Measurements from ENCODE around the gene THSD1. TPM values are rescaled to one million over a fixed set of nuclear protein-coding genes. Genes with fewer than 3 reads are reported as not detected.

Gene THSD1
- total and polyA plus RNA-seq, 2 donors (not counting 1 experiment from before 2014, with no cell fraction given): 0.34 to 0.58 TPM

- intact Hi-C loops (cut with micrococcal nuclease): loop anchor here (1.0 to 10.0 kb wide), 8 partner anchors 106 to 996 kb away; partner anchors contain the start of genes ALG11, INTS6, SUGT1 and WDFY2
- Histone ChIP-seq H3K4me3 (ENCODE audit: control extremely low read depth in 1 of 5, extremely low read depth in 1 of 5, insufficient read depth in 1 of 5, low read depth in 2 of 5, low read length in 4 of 5) (peak overlapping the region; percentile 74 to 95 (median 82)), H3K9me3 (ENCODE audit: control extremely low read depth in 1 of 3, control insufficient read depth in 2 of 3, insufficient read depth in 1 of 3, low read length in 2 of 3) (no peaks in the 10 kb centered on the region), H3K79me2 (ENCODE audit: control insufficient read depth, insufficient read depth, low read length) (peaks cover 50% of the 10 kb centered on the region), H3K4me1 (ENCODE audit: control insufficient read depth in 2 of 2, insufficient read depth in 2 of 2, low read length in 2 of 2) (peaks cover 24 to 31% of the 10 kb centered on the region in 2 donors), H3K36me3 (replicated peaks in 1 of 2; ENCODE audit: control extremely low read depth in 1 of 2, control insufficient read depth in 1 of 2, extremely low read depth in 1 of 2, insufficient read depth in 2 of 2, low read length in 1 of 2) (peaks cover 0 to 6% of the 10 kb centered on the region in 2 experiments), H3K9ac (ENCODE audit: low read length) (peak overlapping the region; percentile 86), H4K20me1 (ENCODE audit: control insufficient read depth, insufficient read depth, low read length, poor library complexity, severe bottlenecking) (peaks cover 11% of the 10 kb centered on the region), H3K27me3 (replicated peaks in 1 of 4; ENCODE audit: control extremely low read depth in 1 of 4, control insufficient read depth in 3 of 4, insufficient read depth in 4 of 4, low read length in 3 of 4) (no peaks in the 10 kb centered on the region), H3K27ac (ENCODE audit: low read length in 2 of 2) (peak overlapping the region; percentile 76 to 80), H3K4me2 (replicated peaks; ENCODE audit: low read depth, low read length, poor library complexity, severe bottlenecking) (peak overlapping the region; percentile 78), H2AFZ (ENCODE audit: insufficient read depth, low read depth, low read length, poor library complexity, severe bottlenecking) (peak overlapping the region; percentile 84)
- ATAC-seq (ENCODE audit: low read depth): no peak
- DNase-seq: no peak
- 0% methylated on average over 7 of the region's 10 CpGs for WGBS (ENCODE audit: insufficient coverage)
- no peak for TF ChIP-seq EZH2 (IDR thresholded peaks at IDR 0.05; ENCODE audit: borderline replicate concordance, insufficient read depth, low read depth, low read length, poor library complexity, severe bottlenecking)
- no peak for TF ChIP-seq CTCF (IDR thresholded peaks at IDR 0.05)
- H3K4me3 Mint-ChIP-seq: peak overlapping the region; percentile 92
- no peaks in the 10 kb centered on the region for H3K9me3 Mint-ChIP-seq (ENCODE audit: insufficient read depth)
- POLR2A ChIA-PET: interaction anchor here (0.6 to 1.8 kb wide), 4 partner anchors 23 to 255 kb away, joined by 3 to 7 read pairs (median 6); partner anchors contain the start of gene SUGT1
- H3K4me1 Mint-ChIP-seq: peaks cover 33% of the 10 kb centered on the region
- H3K27ac Mint-ChIP-seq: peak overlapping the region; percentile 96
- no peaks in the 10 kb centered on the region for H3K27me3 Mint-ChIP-seq
- CTCF ChIA-PET: interaction anchor here (0.9 to 3.8 kb wide), 13 partner anchors 8 to 449 kb away, joined by 3 to 25 read pairs (median 9); partner anchors contain the start of gene SUGT1
Measured at GRCh38 chr13:52449331-52450011, 43.5 kb upstream of the THSD1 start.

Measured in B cell (primary cell).